Psoas muscle (tissue), 8 donors: ENCODE data around the gene PACS1. TPM values are rescaled to one million over a fixed set of nuclear protein-coding genes. Genes with fewer than 3 reads are reported as not detected.

ENCODE experiments used
- ATAC-seq, 4 donors: fragments of 200-7000 bp; cut with Tn5 transposase; one replicate each; pipeline ENCODE4 v1.9.1; 2020; ENCODE audit warnings: moderate library complexity in 3 of 4, mild to moderate bottlenecking in 2 of 4
- DNase-seq, 2 donors: peaks; one replicate each; pipeline ENCODE4 v3.0.0-alpha.2; 2020
- H3K27ac ChIP-seq: fragments of 200-600 bp; one replicate; pipeline ENCODE4 v1.8.0; 2022
- H3K27me3 ChIP-seq, 3 donors: fragments of 200-600 bp in 1 of 3; one replicate each; pipeline versions ENCODE4 v1.6.1 to v1.8.0; 2013 to 2022; ENCODE audit warnings: low read length in 2 of 3, mild to moderate bottlenecking in 2 of 3, moderate library complexity in 1 of 3; ENCODE audit not compliant: insufficient read depth in 3 of 3
- H3K36me3 ChIP-seq, 2 donors: fragments of 200-600 bp in 1 of 2; one replicate each; pipeline versions ENCODE4 v1.6.1 to v1.8.0; 2013 to 2022; ENCODE audit warnings: low read depth in 1 of 2, mild to moderate bottlenecking in 1 of 2, moderate library complexity in 1 of 2; ENCODE audit not compliant: insufficient read depth in 1 of 2
- H3K4me1 ChIP-seq: fragments of 200-600 bp; one replicate; pipeline ENCODE4 v1.8.0; 2022
- H3K4me3 ChIP-seq: fragments of 200-600 bp; one replicate; pipeline ENCODE4 v1.8.0; 2022; ENCODE audit warnings: mild to moderate bottlenecking
- H3K9me3 ChIP-seq: fragments of 200-600 bp; one replicate; pipeline ENCODE4 v1.8.0; 2022
- WGBS, 3 donors: extraction: QIAGEN DNeasy Blood & Tissue Kit; methylation state at CpG; one replicate each; pipeline versions ENCODE4 v1.1.6 to v1.1.7; 2013; 5-methylcytosine and 5-hydroxymethylcytosine counted together
- intact Hi-C, 2 donors: fragments of 100-400 bp; cut with DNase I; formaldehyde crosslinking; loops; one replicate each; pipeline versions ENCODE4 v1.11.0 to v1.14.2; 2022
- polyA plus RNA-seq, 3 donors: library from polyadenylated mRNA; stranded (reverse); fragments of 200-250 nt; gene quantifications; one replicate each; pipeline ENCODE4 v1.2.3, GENCODE V29; 2013
- total RNA-seq, 4 donors: library from RNA; stranded (reverse); fragmentation: NEBNext Ultra II Directional in 2 of 4; extraction: Animal tissue kit (Norgen Biotek cat#: 25700) in 2 of 4; gene quantifications; one replicate each; pipeline versions ENCODE4 v1.2.1 to v1.2.4, GENCODE V29; 2021 to 2023
- TF ChIP-seq, protein P1 (sequence below): fragments of 200-600 bp; IDR thresholded peaks from one replicate; pipeline ENCODE4 v1.8.0; 2022; ENCODE audit warnings: antibody characterized with exemption
- donor health status: healthy with polysubstance abuse.
- donor health status: DM: no; HTN: no; CAD: no; lungs with moderate emphysema.
- donor health status: Bipolar disorder and iron deficiency.
- donor health status: healthy.
- donor health status: DM: yes; HTN: yes; CAD: no.
- donor health status: DM: no; HTN: no; CAD: no.
- donor health status: DM: no; HTN: no; CAD: no.
- donor health status: DM: yes; HTN: yes; CAD: no.

PACS1 gene
- total and polyA plus RNA-seq, 7 donors: 7.4 to 27.8 (median 16.3) TPM

DNA sequence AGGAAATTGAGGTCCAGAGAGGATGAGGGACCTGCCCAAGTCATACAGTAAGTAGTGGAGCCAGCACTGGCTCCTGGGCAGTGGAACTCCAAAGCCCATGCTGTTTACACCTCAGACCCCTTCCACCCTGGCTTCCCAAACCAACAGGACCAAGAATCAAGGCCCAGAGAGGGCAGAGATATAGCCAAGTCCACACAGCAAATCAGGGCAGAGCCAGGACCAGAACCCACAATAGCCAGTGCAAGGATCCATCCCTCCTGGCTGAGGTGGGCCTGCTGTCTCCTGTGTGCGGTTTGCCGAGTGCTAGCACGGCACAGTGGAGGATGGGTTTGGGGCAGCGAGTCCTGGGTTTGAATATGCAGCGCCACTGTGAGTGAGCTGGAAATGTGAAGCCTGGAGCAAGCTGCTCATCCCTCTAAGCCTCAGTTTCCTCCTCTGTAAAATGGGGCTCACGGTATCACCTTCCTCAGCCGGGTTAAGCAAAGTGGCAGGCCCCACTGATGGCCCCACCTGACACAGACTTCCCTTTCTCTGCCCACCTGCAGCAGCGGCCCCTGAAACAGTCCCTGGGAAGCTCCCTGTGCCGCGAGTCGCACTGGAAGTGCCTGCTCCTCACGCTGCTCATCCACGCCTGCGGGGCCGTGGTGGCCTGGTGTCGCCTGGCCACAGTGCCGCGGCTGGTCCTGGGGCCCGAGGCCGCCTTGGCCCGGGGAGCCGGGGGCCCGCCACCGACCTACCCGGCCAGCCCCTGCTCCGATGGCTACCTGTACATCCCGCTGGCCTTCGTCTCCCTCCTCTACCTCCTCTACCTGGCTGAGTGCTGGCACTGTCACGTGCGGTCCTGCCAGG, 223.9 kb downstream of the PACS1 start:
- Histone ChIP-seq H3K4me3 (no peak overlapping the region), H3K4me1 (peaks cover 7% of the 10 kb centered on the region), H3K27me3 (peaks cover 0 to 40% (median 14%) of the 10 kb centered on the region in 3 donors), H3K36me3 (no peaks in the 10 kb centered on the region), H3K9me3 (no peaks in the 10 kb centered on the region), H3K27ac (no peak overlapping the region)
- TF ChIP-seq, protein P1, sequence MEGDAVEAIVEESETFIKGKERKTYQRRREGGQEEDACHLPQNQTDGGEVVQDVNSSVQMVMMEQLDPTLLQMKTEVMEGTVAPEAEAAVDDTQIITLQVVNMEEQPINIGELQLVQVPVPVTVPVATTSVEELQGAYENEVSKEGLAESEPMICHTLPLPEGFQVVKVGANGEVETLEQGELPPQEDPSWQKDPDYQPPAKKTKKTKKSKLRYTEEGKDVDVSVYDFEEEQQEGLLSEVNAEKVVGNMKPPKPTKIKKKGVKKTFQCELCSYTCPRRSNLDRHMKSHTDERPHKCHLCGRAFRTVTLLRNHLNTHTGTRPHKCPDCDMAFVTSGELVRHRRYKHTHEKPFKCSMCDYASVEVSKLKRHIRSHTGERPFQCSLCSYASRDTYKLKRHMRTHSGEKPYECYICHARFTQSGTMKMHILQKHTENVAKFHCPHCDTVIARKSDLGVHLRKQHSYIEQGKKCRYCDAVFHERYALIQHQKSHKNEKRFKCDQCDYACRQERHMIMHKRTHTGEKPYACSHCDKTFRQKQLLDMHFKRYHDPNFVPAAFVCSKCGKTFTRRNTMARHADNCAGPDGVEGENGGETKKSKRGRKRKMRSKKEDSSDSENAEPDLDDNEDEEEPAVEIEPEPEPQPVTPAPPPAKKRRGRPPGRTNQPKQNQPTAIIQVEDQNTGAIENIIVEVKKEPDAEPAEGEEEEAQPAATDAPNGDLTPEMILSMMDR: no peak
- DNase-seq (no peak), ATAC-seq (no peak)
- 73 to 78% (median 76%) methylated on average over 26 to 30 of the region's 30 CpGs for WGBS, 3 donors
- intact Hi-C loops: no loop called here

Other genes starting within 250 kb of the PACS1 start
- not detected for gene SNX32, start 236.3 kb upstream of the PACS1 start, total RNA-seq
- gene SNX32, start 236.3 kb upstream of the PACS1 start, polyA plus RNA-seq: under 1 TPM in 2 of 3 donors, not detected in 1; 0.05 to 0.20 TPM
- 100 to 1,000 TPM; 175 to 388 (median 238) TPM for gene CFL1, start 212.1 kb upstream of the PACS1 start, total RNA-seq
- 100 to 1,000 TPM; 190 to 843 (median 225) TPM for gene CFL1, start 212.1 kb upstream of the PACS1 start, polyA plus RNA-seq
- gene MUS81, start 209.8 kb upstream of the PACS1 start, total RNA-seq: 10 to 100 TPM; 28.0 to 35.6 (median 31.4) TPM
- 10 to 100 TPM; 32.5 to 55.3 (median 44.4) TPM for gene MUS81, start 209.8 kb upstream of the PACS1 start, polyA plus RNA-seq
- gene EFEMP2, start 197.5 kb upstream of the PACS1 start, total RNA-seq: 10 to 100 TPM; 20.8 to 46.6 (median 31.3) TPM
- 10 to 100 TPM; 14.8 to 20.8 (median 18.5) TPM for gene EFEMP2, start 197.5 kb upstream of the PACS1 start, polyA plus RNA-seq
- gene CTSW, start 190.4 kb upstream of the PACS1 start, total RNA-seq: under 1 TPM; 0.22 to 0.64 (median 0.37) TPM
- gene CTSW, start 190.4 kb upstream of the PACS1 start, polyA plus RNA-seq: under 1 TPM; 0.08 to 0.91 (median 0.22) TPM
- 10 to 100 TPM; 27.7 to 42.5 (median 37.0) TPM for gene FIBP, start 181.8 kb upstream of the PACS1 start, total RNA-seq
- 10 to 100 TPM; 32.2 to 73.9 (median 44.1) TPM for gene FIBP, start 181.8 kb upstream of the PACS1 start, polyA plus RNA-seq
- 10 to 100 TPM; 16.7 to 39.6 (median 27.8) TPM for gene CCDC85B, start 179.6 kb upstream of the PACS1 start, total RNA-seq
- gene CCDC85B, start 179.6 kb upstream of the PACS1 start, polyA plus RNA-seq: 10 to 100 TPM; 24.7 to 35.9 (median 26.5) TPM
- 10 to 100 TPM in 3 of 4 donors, under 1 TPM in 1; 0.75 to 12.6 (median 11.5) TPM for gene FOSL1, start 169.9 kb upstream of the PACS1 start, total RNA-seq
- gene FOSL1, start 169.9 kb upstream of the PACS1 start, polyA plus RNA-seq: 100 to 1,000 TPM in 1 of 3 donors, 1 to 10 TPM in 2; 5.7 to 257 (median 7.8) TPM
- 10 to 100 TPM; 52.8 to 71.9 (median 59.9) TPM for gene C11orf68, start 151.2 kb upstream of the PACS1 start, total RNA-seq
- 10 to 100 TPM; 60.3 to 98.7 (median 75.0) TPM for gene C11orf68, start 151.2 kb upstream of the PACS1 start, polyA plus RNA-seq
- 100 to 1,000 TPM in 1 of 4 donors, 10 to 100 TPM in 3; 74.5 to 138 (median 91.3) TPM for gene DRAP1, start 150.8 kb upstream of the PACS1 start, total RNA-seq
- 100 to 1,000 TPM; 121 to 217 (median 134) TPM for gene DRAP1, start 150.8 kb upstream of the PACS1 start, polyA plus RNA-seq
- not detected for gene TSGA10IP, start 124.8 kb upstream of the PACS1 start, total RNA-seq
- not detected for gene TSGA10IP, start 124.8 kb upstream of the PACS1 start, polyA plus RNA-seq
- 10 to 100 TPM; 36.3 to 55.4 (median 49.3) TPM for gene SART1, start 108.5 kb upstream of the PACS1 start, total RNA-seq
- 10 to 100 TPM; 40.3 to 58.7 (median 44.7) TPM for gene SART1, start 108.5 kb upstream of the PACS1 start, polyA plus RNA-seq
- 10 to 100 TPM; 24.8 to 44.5 (median 31.6) TPM for gene EIF1AD, start 68.1 kb upstream of the PACS1 start, total RNA-seq
- gene EIF1AD, start 68.1 kb upstream of the PACS1 start, polyA plus RNA-seq: 10 to 100 TPM; 29.4 to 63.1 (median 54.2) TPM
- 100 to 1,000 TPM; 298 to 384 (median 336) TPM for gene BANF1, start 67.8 kb upstream of the PACS1 start, total RNA-seq
- 100 to 1,000 TPM; 251 to 355 (median 314) TPM for gene BANF1, start 67.8 kb upstream of the PACS1 start, polyA plus RNA-seq
- gene CST6, start 58.3 kb upstream of the PACS1 start, total RNA-seq: under 1 TPM in 3 of 4 donors, not detected in 1; 0.40 to 0.93 (median 0.47) TPM
- gene CST6, start 58.3 kb upstream of the PACS1 start, polyA plus RNA-seq: 10 to 100 TPM in 1 of 3 donors, under 1 TPM in 1, not detected in 1; 0.13 to 18.7 TPM
- not detected for gene CATSPER1, start 43.8 kb upstream of the PACS1 start, total RNA-seq
- under 1 TPM in 2 of 3 donors, not detected in 1; 0.01 to 0.55 TPM for gene CATSPER1, start 43.8 kb upstream of the PACS1 start, polyA plus RNA-seq
- under 1 TPM in 1 of 4 donors, not detected in 3; 0.36 TPM for gene GAL3ST3, start 21.1 kb upstream of the PACS1 start, total RNA-seq
- under 1 TPM in 1 of 3 donors, not detected in 2; 0.03 TPM for gene GAL3ST3, start 21.1 kb upstream of the PACS1 start, polyA plus RNA-seq
- 100 to 1,000 TPM in 1 of 4 donors, 10 to 100 TPM in 3; 62.8 to 114 (median 86.4) TPM for gene SF3B2, start 17.9 kb upstream of the PACS1 start, total RNA-seq
- 100 to 1,000 TPM in 2 of 3 donors, 10 to 100 TPM in 1; 66.2 to 135 (median 114) TPM for gene SF3B2, start 17.9 kb upstream of the PACS1 start, polyA plus RNA-seq
- gene KLC2, start 187.4 kb downstream of the PACS1 start, total RNA-seq: 10 to 100 TPM; 39.3 to 62.5 (median 54.4) TPM
- gene KLC2, start 187.4 kb downstream of the PACS1 start, polyA plus RNA-seq: 100 to 1,000 TPM in 1 of 3 donors, 10 to 100 TPM in 2; 30.4 to 124 (median 41.5) TPM
- 100 to 1,000 TPM; 120 to 146 (median 129) TPM for gene RAB1B, start 198.4 kb downstream of the PACS1 start, total RNA-seq
- 100 to 1,000 TPM; 121 to 163 (median 130) TPM for gene RAB1B, start 198.4 kb downstream of the PACS1 start, polyA plus RNA-seq
- not detected for gene CNIH2, start 207.9 kb downstream of the PACS1 start, total RNA-seq
- gene CNIH2, start 207.9 kb downstream of the PACS1 start, polyA plus RNA-seq: under 1 TPM in 1 of 3 donors, not detected in 2; 0.05 TPM
- 10 to 100 TPM; 70.1 to 90.4 (median 78.6) TPM for gene YIF1A, start 218.9 kb downstream of the PACS1 start, total RNA-seq
- 100 to 1,000 TPM in 1 of 3 donors, 10 to 100 TPM in 2; 87.4 to 161 (median 96.1) TPM for gene YIF1A, start 218.9 kb downstream of the PACS1 start, polyA plus RNA-seq
- gene TMEM151A, start 221.6 kb downstream of the PACS1 start, total RNA-seq: not detected
- under 1 TPM in 2 of 3 donors, not detected in 1; 0.04 to 0.05 TPM for gene TMEM151A, start 221.6 kb downstream of the PACS1 start, polyA plus RNA-seq
- gene CD248, start 246.8 kb downstream of the PACS1 start, total RNA-seq: 10 to 100 TPM in 1 of 4 donors, 1 to 10 TPM in 3; 7.3 to 10.7 (median 9.1) TPM
- 1 to 10 TPM; 2.9 to 8.9 (median 5.5) TPM for gene CD248, start 246.8 kb downstream of the PACS1 start, polyA plus RNA-seq